ENCODE measurements around the gene CPEB4. TPM values are rescaled to one million over a fixed set of nuclear protein-coding genes. Genes with fewer than 3 reads are reported as not detected.

Gene CPEB4
- total and polyA plus RNA-seq, 2 of the 4 experiments (the other 2 are of a cell fraction): 7.8 to 22.6 TPM

GRCh38 chr5:173866243-173866857, 21.8 kb upstream of the CPEB4 start:
- ChIA-PET POLR2A (ENCODE audit: unreplicated experiment) (no interaction called here), CTCF (no interaction called here)
- Histone ChIP-seq H4K20me1 (ENCODE audit: insufficient read depth, low read length) (no peaks in the 10 kb centered on the region), H4K8ac (ENCODE audit: low read depth in 2 of 2, low read length in 2 of 2) (no peak overlapping the region), H3K14ac (replicated peaks; ENCODE audit: low read depth, low read length) (no peak overlapping the region), H2BK120ac (ENCODE audit: low read depth, low read length) (no peak overlapping the region), H3K4me2 (ENCODE audit: low read depth, low read length) (no peak overlapping the region), H3K23ac (ENCODE audit: low read depth, low read length) (no peak overlapping the region), H3K18ac (ENCODE audit: low read depth, low read length) (no peak overlapping the region), H4K91ac (ENCODE audit: insufficient read depth, low read depth, low read length) (no peak overlapping the region), H4K5ac (ENCODE audit: low read depth, low read length) (no peak overlapping the region), H3K27me3 (ENCODE audit: control insufficient read depth, insufficient read depth, low read length) (0 out of 2 replicates have a peak, but pooled peaks cover 2% of the 10 kb centered on the region), H2BK20ac (ENCODE audit: low read depth, low read length) (no peak overlapping the region), H3K9me3 (ENCODE audit: control insufficient read depth, insufficient read depth, low read length) (no peaks in the 10 kb centered on the region), H3K27ac (ENCODE audit: insufficient read depth, low read length) (no peak overlapping the region), H2AK5ac (ENCODE audit: low read depth, low read length) (no peak overlapping the region), H3K4ac (ENCODE audit: low read depth, low read length) (no peak overlapping the region), H2BK5ac (ENCODE audit: low read depth, low read length, poor library complexity, severe bottlenecking) (no peak overlapping the region), H3K4me1 (ENCODE audit: control insufficient read depth, insufficient read depth, low read length) (0 out of 2 replicates have a peak, but pooled peaks cover 1% of the 10 kb centered on the region), H3K79me1 (ENCODE audit: low read depth in 1 of 2, low read length in 2 of 2) (no peaks in the 10 kb centered on the region), H3K36me3 (ENCODE audit: control insufficient read depth, insufficient read depth, low read length) (no peaks in the 10 kb centered on the region), H2AFZ (replicated peaks; ENCODE audit: low read length, poor library complexity) (no peak overlapping the region), H3K56ac (ENCODE audit: extremely low read depth, insufficient read depth, low read length) (no peak overlapping the region), H2BK15ac (ENCODE audit: low read depth, low read length) (no peak overlapping the region), H2AK9ac (replicated peaks; ENCODE audit: low read depth, low read length, poor library complexity) (no peak overlapping the region), H3K9ac (ENCODE audit: low read depth, low read length) (no peak overlapping the region), H3K4me3 (ENCODE audit: insufficient read depth, low read depth, low read length) (no peak overlapping the region), H3K9me1 (ENCODE audit: insufficient read depth, low read length) (no peaks in the 10 kb centered on the region)
- no peak for TF ChIP-seq CTCF (conservative IDR thresholded peaks at IDR 0.05; ENCODE audit: low read depth, low read length)
- TF ChIP-seq MAFK (IDR thresholded peaks at IDR 0.05; ENCODE audit: low read depth, low read length): no peak
- TF ChIP-seq USF2 (IDR thresholded peaks at IDR 0.05; ENCODE audit: low read depth, low read length): no peak
- TF ChIP-seq POLR2A (IDR thresholded peaks at IDR 0.05; ENCODE audit: low read depth, low read length): no peak
- TF ChIP-seq, protein P1, sequence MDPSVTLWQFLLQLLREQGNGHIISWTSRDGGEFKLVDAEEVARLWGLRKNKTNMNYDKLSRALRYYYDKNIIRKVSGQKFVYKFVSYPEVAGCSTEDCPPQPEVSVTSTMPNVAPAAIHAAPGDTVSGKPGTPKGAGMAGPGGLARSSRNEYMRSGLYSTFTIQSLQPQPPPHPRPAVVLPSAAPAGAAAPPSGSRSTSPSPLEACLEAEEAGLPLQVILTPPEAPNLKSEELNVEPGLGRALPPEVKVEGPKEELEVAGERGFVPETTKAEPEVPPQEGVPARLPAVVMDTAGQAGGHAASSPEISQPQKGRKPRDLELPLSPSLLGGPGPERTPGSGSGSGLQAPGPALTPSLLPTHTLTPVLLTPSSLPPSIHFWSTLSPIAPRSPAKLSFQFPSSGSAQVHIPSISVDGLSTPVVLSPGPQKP (IDR thresholded peaks at IDR 0.05; ENCODE audit: borderline replicate concordance, low read depth, low read length): no peak
- no peak for TF ChIP-seq BHLHE40 (IDR thresholded peaks at IDR 0.05; ENCODE audit: low read depth, low read length)
- no peak for TF ChIP-seq NFE2L2 (IDR thresholded peaks at IDR 0.05; ENCODE audit: low read depth, low read length)
- no peak for TF ChIP-seq MAZ (IDR thresholded peaks at IDR 0.05; ENCODE audit: borderline replicate concordance, low read depth, low read length)
- no peak for TF ChIP-seq RCOR1 (IDR thresholded peaks at IDR 0.05; ENCODE audit: insufficient replicate concordance, low read length)
- no peak for TF ChIP-seq MXI1 (IDR thresholded peaks at IDR 0.05; ENCODE audit: borderline replicate concordance, low read depth, low read length)
- no peak for TF ChIP-seq SMC3 (IDR thresholded peaks at IDR 0.05; ENCODE audit: low read depth, low read length)
- TF ChIP-seq RFX5 (IDR thresholded peaks at IDR 0.05; ENCODE audit: low read depth, low read length): no peak
- no peak for TF ChIP-seq CHD1 (IDR thresholded peaks at IDR 0.05; ENCODE audit: low read depth, low read length)
- no peak for TF ChIP-seq RAD21 (IDR thresholded peaks at IDR 0.05; ENCODE audit: low read length)
- TF ChIP-seq FOS (IDR thresholded peaks at IDR 0.05; ENCODE audit: low read depth, low read length): no peak
- no peak for TF ChIP-seq CEBPB (IDR thresholded peaks at IDR 0.05; ENCODE audit: low read depth, low read length)
- BruUV-seq (replicated peaks): no TSS peak
- dilution Hi-C loops (cut with HindIII; ENCODE audit: low sequenced_read_pairs, unreplicated experiment): no loop called here
- WGBS, 2 experiments (ENCODE audit: extremely low coverage in 2 of 2, insufficient read length in 1 of 2): 73% methylated on average over 6 of the region's 15 CpGs; no CpG with 5 or more reads in 1 of the 2 experiments
- in situ Hi-C loops (cut with MboI; ENCODE audit: low sequenced_read_pairs): no loop called here
- intact Hi-C loops (cut with micrococcal nuclease): no loop called here
- ATAC-seq (ENCODE audit: low read depth): no peak
- no peak for DNase-seq

All from IMR-90 (cell line).